Left ventricle myocardium superior (tissue), 1 donor: ENCODE data around the gene ZNF366. TPM values are rescaled to one million over a fixed set of nuclear protein-coding genes. Genes with fewer than 3 reads are reported as not detected.

Source experiments
- ATAC-seq: fragments of 200-7000 bp; cut with Tn5 transposase; one replicate; pipeline ENCODE4 v1.9.1; 2020; ENCODE audit warnings: mild to moderate bottlenecking, moderate library complexity
- DNase-seq: peaks from one replicate; pipeline ENCODE4 v3.0.0-alpha.2; 2020
- intact Hi-C: fragments of 100-400 bp; cut with micrococcal nuclease; formaldehyde crosslinking; loops from one replicate; pipeline ENCODE4 v1.11.0; 2022
- total RNA-seq: library from RNA; stranded (reverse); fragmentation: NEBNext Ultra II Directional; extraction: Animal tissue kit (Norgen Biotek cat#: 25700); gene quantifications from one replicate; pipeline ENCODE4 v1.2.1, GENCODE V29; 2021
- donor health status: DM: no; HTN: yes; CAD: no; lungs with severe emphysema.

Gene ZNF366
- total RNA-seq, 1 donor from 2014 or later = 8.9 TPM

GRCh38 chr5:72472666-72473422 lies 34.4 kb downstream of the ZNF366 start:
- DNase-seq (no peak), ATAC-seq (peak; percentile 59)
- intact Hi-C loops = no loop called here

GRCh38 chr5:72472031-72472430 lies 35.2 kb downstream of the ZNF366 start:
- ATAC-seq = no peak
- intact Hi-C loops = no loop called here
- DNase-seq = no peak

DNA sequence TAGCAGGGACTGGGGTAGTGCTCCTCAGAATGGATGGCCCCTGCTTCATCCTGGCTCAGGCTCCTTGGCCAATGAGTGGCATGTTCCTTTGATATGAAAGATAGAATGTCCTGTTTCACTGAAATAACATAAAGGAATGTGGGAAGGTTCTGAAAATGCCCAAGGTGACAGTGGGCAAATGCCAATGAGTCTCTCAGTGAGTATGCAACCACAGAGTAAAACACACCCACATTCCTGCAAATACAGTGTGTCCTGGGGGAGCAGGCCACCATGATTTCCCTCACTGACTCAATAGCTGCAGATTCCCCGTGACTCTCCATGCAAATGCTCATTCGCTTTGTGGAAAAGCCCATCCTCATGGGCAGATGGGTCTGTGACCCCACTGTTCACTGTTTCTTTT lies 36.4 kb downstream of the ZNF366 start:
- DNase-seq = no peak
- intact Hi-C loops = no loop called here
- no peak for ATAC-seq

DNA sequence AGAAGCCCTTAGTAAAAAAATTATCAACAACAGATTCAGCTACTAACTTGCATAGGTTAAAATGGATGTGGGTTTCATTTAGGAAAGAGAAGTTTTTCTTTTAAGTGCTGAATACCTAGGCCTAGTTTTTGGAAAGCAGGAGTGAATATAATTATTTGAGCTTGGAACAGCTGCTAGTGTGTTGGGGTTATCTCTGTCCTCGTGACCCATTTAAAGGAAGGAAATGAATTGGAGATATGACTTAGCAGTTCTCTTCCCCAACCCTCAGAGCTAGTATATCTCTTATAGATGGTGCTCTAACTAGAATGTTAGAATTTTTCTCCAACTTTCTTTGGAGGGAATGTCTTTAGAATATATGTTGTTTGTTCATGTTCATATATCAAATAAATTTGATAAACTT lies 38.6 kb downstream of the ZNF366 start:
- ATAC-seq (peak; percentile 45), DNase-seq (no peak)
- intact Hi-C loops = no loop called here

- ATAC-seq = no peak
Observed at GRCh38 chr5:72468024-72468423, 39.2 kb downstream of the ZNF366 start.

DNA sequence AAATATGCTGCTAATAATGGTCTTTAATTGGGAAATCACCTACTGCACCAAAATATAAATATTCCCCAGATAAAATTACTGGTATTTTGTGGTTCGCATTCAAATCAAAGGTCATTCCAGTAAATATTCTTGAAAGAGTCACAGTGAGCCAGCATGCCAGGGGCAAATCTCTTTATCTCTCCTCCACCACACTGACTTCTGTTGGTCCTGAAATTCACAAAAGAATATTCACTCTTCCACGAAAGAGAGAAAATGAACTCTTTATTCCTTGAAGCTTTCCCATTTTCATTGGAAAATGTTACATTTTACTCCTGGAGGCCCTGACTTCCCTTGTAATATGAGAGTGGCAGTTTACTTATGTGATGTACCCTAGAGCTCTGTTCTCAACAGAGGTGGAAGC lies 39.7 kb downstream of the ZNF366 start:
- ATAC-seq (no peak), DNase-seq (no peak)
- intact Hi-C loops = no loop called here

More at GRCh38 chr5:72468024-72468423, 39.2 kb downstream of the ZNF366 start:
- no peak for DNase-seq
- intact Hi-C loops = no loop called here

GRCh38 chr5:72465601-72466563 lies 41.3 kb downstream of the ZNF366 start:
- ATAC-seq (no peak), DNase-seq (no peak)
- intact Hi-C loops = no loop called here

- intact Hi-C loops = no loop called here
- ATAC-seq (peak; percentile 42), DNase-seq (no peak)
Observed at GRCh38 chr5:72465066-72465465, 42.1 kb downstream of the ZNF366 start.

GRCh38 chr5:72464071-72464470 lies 43.1 kb downstream of the ZNF366 start:
- DNase-seq (no peak), ATAC-seq (peak; percentile 32)
- intact Hi-C loops = no loop called here

GRCh38 chr5:72463449-72464052 lies 43.7 kb downstream of the ZNF366 start:
- DNase-seq (no peak), ATAC-seq (no peak)
- intact Hi-C loops = no loop called here

GRCh38 chr5:72460413-72460812 lies 46.8 kb downstream of the ZNF366 start:
- no peak for ATAC-seq
- intact Hi-C loops = no loop called here
- peak; percentile 21 for DNase-seq

DNA sequence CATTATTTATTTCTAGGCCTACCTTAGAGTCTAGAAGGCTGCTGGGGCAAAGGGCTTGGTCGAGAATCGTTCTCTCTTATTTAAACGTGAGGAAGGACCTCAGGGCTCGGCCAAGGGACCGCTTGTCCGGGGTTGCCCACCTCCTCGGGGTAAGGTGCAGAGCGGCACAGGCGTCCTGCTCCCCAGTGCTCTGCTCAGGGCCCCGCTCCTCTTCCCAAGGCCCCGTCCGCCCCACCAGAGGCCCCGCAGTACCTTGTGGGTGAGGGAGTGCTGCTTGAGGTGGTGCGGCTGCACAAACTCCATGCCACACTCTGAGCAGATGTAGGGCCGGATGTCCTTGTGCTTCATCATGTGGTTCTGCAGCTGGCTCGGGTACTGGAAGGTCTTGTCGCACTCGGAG lies 47.3 kb downstream of the ZNF366 start:
- intact Hi-C loops = no loop called here
- no peak for DNase-seq
- no peak for ATAC-seq

DNA sequence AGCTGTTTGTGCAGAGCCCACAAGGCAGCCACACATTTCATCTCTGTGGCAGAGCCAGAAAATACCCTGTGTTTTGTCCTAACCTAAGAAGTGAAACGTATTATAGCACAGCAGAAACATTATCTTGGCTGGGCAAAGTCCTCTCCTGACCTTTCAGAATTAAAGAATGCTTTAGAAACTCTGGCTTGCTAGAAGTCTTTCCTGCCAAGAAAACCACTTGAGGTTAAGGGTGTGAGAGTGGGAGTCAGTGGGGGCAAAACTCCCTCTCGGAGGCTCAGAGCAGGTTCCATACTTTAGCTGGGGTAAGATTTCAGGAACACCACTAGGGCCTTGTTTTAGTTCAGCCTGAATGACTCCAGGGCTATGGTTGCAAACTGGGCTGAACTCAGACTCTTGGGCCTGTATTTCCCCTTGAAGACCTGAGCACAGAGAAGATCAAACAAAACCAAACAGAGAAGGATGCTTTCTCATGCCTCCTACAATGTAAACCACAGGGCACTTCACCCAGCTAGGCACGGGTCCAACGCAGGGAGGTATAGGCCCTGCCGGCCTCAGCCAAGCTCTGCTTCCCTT lies 48.0 kb downstream of the ZNF366 start:
- intact Hi-C loops = no loop called here
- ATAC-seq (no peak), DNase-seq (no peak)

DNA sequence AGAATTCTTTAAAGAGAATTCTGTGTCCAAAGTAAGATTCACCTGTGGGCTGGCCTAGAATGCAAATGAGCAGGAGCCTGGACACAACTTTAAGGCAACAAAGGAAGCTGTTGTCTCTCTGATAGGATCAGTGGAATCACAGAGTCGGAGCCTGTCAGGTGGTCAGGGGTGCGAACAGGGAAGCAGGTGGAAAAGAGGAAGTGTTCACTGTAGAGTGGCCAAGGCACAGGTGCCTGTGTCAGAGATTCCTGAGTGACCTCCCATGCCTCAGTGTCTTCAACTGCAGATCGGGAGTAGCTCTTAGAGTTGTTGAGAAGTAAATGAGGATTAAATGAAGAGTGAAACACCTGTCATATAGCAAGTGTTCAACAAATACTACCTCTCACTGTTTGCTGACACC lies 48.8 kb downstream of the ZNF366 start:
- intact Hi-C loops = no loop called here
- ATAC-seq (no peak), DNase-seq (no peak)

DNA sequence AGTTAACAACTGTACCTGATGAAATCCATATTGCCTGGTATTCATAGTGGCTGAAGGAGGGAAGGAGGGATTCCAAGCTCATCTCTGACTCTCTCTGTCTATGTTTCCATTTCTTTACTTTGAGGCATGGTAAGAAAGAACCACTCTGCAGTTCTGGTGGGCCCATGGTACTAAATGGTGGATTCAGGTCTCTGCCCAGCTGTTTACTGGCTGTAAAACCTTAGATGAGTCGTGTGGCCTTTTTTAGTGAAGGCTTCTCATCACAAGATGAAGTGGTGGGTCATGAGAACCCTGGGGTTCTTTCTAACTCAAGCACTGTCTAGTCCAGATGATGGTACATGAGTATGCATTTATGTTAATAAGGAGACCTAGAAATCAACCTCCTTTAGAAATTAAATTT lies 49.7 kb downstream of the ZNF366 start:
- DNase-seq (no peak), ATAC-seq (no peak)
- intact Hi-C loops = no loop called here

DNA sequence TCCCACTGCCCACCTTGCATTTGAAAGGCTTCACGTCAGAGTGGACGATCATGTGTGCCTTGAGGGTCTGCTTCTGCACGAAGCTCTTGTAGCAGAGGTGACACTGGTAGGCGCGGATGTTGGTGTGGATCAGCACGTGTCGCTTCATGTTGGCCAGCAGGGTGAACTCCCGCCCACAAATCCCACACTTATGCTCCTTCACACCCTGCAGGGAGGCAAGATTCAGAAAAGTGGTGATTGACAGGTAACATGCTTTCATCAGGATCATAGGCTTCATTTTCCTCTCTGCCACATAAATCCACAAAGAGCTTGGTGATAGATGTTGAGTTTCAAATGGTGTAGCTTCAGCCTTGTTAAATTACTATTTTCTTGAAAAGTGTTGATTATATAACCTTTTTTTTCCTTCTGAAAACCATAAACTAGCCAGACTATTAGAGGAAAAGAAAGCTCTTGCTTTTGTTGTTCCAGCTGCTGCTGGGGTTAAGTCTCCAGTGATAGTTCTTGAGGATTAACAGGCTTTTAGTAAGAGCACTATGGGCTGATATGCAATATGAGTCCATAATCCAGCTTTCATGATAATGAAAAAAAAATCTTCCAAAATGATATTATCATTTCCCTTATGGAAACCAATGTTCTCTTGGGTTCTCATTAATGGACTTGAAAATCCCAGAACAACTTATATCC lies 50.7 kb downstream of the ZNF366 start:
- DNase-seq (no peak), ATAC-seq (no peak)
- intact Hi-C loops = no loop called here

DNA sequence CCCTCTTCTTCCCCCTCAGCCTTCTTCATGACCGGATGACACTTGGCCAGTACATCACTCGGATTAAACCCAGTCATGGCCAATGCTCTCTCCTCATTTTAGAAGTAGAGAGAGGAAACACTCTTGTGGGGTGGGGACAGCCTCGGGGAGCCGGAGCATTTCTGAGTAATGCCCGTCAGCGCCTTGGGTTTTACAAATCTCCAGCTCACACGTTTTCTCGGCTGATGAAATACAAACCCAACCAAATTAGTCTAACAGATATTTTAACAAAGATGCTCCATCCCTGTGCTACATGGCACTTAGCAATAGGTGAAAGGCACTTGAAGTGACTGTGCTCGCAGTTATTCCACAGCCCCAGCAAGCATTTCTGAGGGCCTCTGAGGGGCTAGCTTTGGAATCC lies 51.7 kb downstream of the ZNF366 start:
- intact Hi-C loops = no loop called here
- DNase-seq = no peak
- ATAC-seq = no peak

DNA sequence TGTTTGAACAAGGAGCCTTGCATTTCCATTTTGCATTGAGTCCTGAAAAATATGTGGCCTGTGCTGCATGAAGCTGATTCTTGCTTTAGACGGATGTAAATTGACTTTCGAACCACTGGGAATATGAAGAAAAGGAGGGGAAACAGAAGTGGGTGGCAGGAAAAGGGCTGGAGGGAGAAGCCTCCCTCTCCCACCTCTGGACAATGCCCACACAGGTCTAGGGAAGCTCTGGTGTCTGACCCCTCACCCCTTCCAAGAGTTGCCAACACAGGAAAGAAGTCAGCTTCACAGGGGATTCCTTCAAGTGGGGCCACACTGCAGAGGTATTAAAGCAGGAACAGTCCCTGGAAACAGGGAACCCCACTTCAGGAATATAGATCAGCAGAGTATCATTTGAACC lies 52.2 kb downstream of the ZNF366 start:
- no peak for DNase-seq
- ATAC-seq = no peak
- intact Hi-C loops = no loop called here

- peak; percentile 41 for DNase-seq
- intact Hi-C loops = no loop called here
- peak; percentile 6 for ATAC-seq
Observed at GRCh38 chr5:72453246-72453775, 53.9 kb downstream of the ZNF366 start.
